Tibial nerve (tissue), 4 donors: ENCODE measurements around the gene CD200. TPM values are rescaled to one million over a fixed set of nuclear protein-coding genes. Genes with fewer than 3 reads are reported as not detected.

Experiments used
- DNase-seq, 2 donors: peaks; one replicate each; pipeline ENCODE4 v3.0.0-alpha.2; 2019; ENCODE audit warnings: low spot score in 2 of 2
- H3K27ac ChIP-seq, 4 donors: fragments of 200-600 bp; sonication (generic) in 3 of 4; one replicate each; pipeline ENCODE4 v1.5.1; 2017 to 2019; ENCODE audit warnings: mild to moderate bottlenecking in 1 of 4
- H3K27me3 ChIP-seq, 2 donors: fragments of 200-600 bp; sonication (generic) in 1 of 2; one replicate each; pipeline versions ENCODE4 v1.5.1 to v1.6.0; 2017 to 2019
- H3K36me3 ChIP-seq, 3 donors: fragments of 200-600 bp; sonication (generic); one replicate each; pipeline ENCODE4 v1.5.1; 2018 to 2019
- H3K4me1 ChIP-seq, 4 donors: fragments of 200-600 bp; sonication (generic) in 3 of 4; one replicate each; pipeline ENCODE4 v1.5.1; 2017 to 2019
- H3K4me3 ChIP-seq, 4 donors: fragments of 200-600 bp; sonication (generic) in 3 of 4; one replicate each; pipeline ENCODE4 v1.5.1; 2017 to 2019; ENCODE audit warnings: mild to moderate bottlenecking in 1 of 4, moderate library complexity in 1 of 4
- H3K9me3 ChIP-seq, 4 donors: fragments of 200-600 bp; sonication (generic) in 3 of 4; one replicate each; pipeline ENCODE4 v1.5.1; 2017 to 2019
- EP300 ChIP-seq, 2 donors: sonication (generic); formaldehyde crosslinking; IDR thresholded peaks; one replicate each; pipeline ENCODE4 v1.6.1; 2017; ENCODE audit warnings: antibody characterized with exemption in 2 of 2, mild to moderate bottlenecking in 1 of 2
- POLR2A ChIP-seq, 2 donors: fragments of 450-650 bp; IDR thresholded peaks; one replicate each; pipeline ENCODE4 v1.6.1; 2017; ENCODE audit warnings: antibody characterized with exemption in 2 of 2, mild to moderate bottlenecking in 2 of 2, moderate library complexity in 2 of 2
- WGBS, 2 donors: methylation state at CpG; one replicate each; pipeline ENCODE4 v1.1.5; 2018; 5-methylcytosine and 5-hydroxymethylcytosine counted together
- total RNA-seq, 4 donors: library from RNA; depleted of rRNA; stranded (reverse); fragments of >200 nt; gene quantifications; one replicate each; pipeline ENCODE4 v1.1.0, GENCODE V29; 2016
- TF ChIP-seq, protein P1 (sequence below), 5 experiments: fragments of 200-600 bp in 3 of 5; fragments of 450-650 bp in 2 of 5; sonication (generic) in 3 of 5; IDR thresholded peaks; one replicate each; pipeline ENCODE4 v1.5.1; 2016 to 2019; ENCODE audit warnings: antibody characterized with exemption in 5 of 5, mild to moderate bottlenecking in 3 of 5, moderate library complexity in 2 of 5

CD200 gene
- total RNA-seq, 4 donors from 2014 or later: 4.5 to 12.6 (median 8.7) TPM

DNA sequence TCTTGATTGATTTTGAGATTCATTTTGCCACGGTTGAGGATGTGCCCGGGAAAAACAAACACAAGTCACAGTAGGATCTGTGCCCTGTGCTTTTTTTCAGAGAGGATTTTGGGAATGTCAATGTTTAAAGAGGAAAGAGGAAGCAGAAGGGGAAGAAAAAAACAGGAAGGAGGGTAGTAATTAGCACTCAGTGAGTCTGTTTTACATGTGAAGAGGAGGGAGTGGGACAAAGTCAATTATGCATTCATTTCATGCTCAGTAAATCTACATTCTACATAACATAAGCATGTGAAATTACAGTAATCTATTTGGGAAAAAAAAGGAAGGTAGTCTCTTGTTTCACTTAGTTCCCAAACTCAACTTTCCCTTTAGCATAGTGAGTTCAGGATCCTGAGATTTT, 18.3 kb upstream of the CD200 start:
- H3K27ac ChIP-seq: no peak overlapping the region
- no peaks in the 10 kb centered on the region for H3K36me3 ChIP-seq
- no peak for TF ChIP-seq EP300 (IDR thresholded peaks at IDR 0.05)
- no peak for TF ChIP-seq POLR2A (IDR thresholded peaks at IDR 0.05)
- TF ChIP-seq, protein P1, sequence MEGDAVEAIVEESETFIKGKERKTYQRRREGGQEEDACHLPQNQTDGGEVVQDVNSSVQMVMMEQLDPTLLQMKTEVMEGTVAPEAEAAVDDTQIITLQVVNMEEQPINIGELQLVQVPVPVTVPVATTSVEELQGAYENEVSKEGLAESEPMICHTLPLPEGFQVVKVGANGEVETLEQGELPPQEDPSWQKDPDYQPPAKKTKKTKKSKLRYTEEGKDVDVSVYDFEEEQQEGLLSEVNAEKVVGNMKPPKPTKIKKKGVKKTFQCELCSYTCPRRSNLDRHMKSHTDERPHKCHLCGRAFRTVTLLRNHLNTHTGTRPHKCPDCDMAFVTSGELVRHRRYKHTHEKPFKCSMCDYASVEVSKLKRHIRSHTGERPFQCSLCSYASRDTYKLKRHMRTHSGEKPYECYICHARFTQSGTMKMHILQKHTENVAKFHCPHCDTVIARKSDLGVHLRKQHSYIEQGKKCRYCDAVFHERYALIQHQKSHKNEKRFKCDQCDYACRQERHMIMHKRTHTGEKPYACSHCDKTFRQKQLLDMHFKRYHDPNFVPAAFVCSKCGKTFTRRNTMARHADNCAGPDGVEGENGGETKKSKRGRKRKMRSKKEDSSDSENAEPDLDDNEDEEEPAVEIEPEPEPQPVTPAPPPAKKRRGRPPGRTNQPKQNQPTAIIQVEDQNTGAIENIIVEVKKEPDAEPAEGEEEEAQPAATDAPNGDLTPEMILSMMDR (IDR thresholded peaks at IDR 0.05): no peak
- no peaks in the 10 kb centered on the region for H3K4me1 ChIP-seq
- DNase-seq: no peak
- no peaks in the 10 kb centered on the region for H3K27me3 ChIP-seq
- H3K9me3 ChIP-seq: peaks cover 0 to 2% (median 0%) of the 10 kb centered on the region in 4 donors
- WGBS, 2 donors: 81 to 83% methylated on average over 2 of the region's 2 CpGs
- no peak overlapping the region for H3K4me3 ChIP-seq

DNA sequence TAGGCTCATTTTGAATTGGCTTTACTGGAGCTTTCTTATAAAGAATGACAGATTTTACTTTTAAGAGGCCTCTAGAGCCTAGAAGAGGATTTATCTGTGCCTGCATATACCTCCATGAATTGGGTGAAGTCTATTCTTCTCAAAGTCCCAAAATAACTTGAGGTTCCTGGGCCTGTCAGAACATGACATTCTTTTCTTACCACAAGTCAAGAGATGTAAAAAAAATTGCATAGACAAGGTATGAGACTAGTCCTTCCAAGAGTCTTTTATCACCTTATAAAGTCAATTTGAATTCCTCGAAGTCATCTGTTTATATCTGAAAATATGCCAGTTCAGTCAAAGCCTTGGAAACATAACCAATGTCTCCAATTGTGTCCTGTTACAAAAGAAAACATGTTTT, 17.2 kb upstream of the CD200 start:
- no peak for DNase-seq
- WGBS, 2 donors: 90 to 98% methylated on average over 1 of the region's 1 CpG
- Histone ChIP-seq H3K27me3 (no peaks in the 10 kb centered on the region), H3K36me3 (no peaks in the 10 kb centered on the region), H3K27ac (no peak overlapping the region), H3K9me3 (peaks cover 0 to 2% (median 0%) of the 10 kb centered on the region in 4 donors), H3K4me3 (no peak overlapping the region), H3K4me1 (no peaks in the 10 kb centered on the region)
- TF ChIP-seq, protein P1 (IDR thresholded peaks at IDR 0.05): no peak
- TF ChIP-seq EP300 (IDR thresholded peaks at IDR 0.05) (no peak), POLR2A (IDR thresholded peaks at IDR 0.05) (no peak)

DNA sequence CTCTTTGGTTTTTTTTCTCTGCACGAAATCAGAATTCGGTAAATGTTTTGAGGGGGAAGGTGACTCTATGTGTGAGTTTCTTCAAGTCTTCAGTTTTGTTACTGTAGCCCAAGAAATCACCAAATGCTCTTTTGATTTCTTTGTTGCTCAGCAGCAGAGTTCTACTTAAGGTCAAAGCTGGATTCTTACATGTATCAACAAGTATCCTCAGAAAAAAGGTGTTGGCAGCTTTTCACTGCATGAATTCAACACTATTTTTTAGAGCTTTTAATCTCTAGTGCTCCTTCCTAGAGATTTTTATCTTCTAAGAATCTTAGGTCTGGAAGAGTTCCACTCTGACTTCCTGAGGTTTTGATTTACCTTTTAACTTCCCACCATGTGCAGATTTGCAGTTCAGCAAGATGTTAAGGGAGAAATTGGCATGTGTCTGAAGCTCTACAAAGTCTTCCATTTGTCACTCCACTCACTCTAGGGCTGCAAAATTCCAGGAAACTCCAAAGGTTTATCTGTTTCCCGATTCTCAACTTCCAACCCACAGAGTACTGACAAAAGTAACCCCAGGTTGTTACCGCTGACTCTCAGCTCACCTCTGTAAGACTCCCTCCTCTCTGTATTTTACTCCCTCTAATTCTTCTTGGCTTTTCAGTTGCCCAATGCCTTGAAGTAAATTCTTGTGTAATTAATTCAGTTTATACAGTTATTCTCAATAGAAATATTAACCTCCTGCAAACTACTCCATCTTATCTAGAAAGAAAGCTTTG, 13.3 kb upstream of the CD200 start:
- WGBS, 2 donors: 53 to 63% methylated on average over 4 of the region's 4 CpGs
- no peak for TF ChIP-seq EP300 (IDR thresholded peaks at IDR 0.05)
- TF ChIP-seq POLR2A (IDR thresholded peaks at IDR 0.05): no peak
- TF ChIP-seq, protein P1 (IDR thresholded peaks at IDR 0.05): no peak
- H3K4me3 ChIP-seq: no peak overlapping the region

DNA sequence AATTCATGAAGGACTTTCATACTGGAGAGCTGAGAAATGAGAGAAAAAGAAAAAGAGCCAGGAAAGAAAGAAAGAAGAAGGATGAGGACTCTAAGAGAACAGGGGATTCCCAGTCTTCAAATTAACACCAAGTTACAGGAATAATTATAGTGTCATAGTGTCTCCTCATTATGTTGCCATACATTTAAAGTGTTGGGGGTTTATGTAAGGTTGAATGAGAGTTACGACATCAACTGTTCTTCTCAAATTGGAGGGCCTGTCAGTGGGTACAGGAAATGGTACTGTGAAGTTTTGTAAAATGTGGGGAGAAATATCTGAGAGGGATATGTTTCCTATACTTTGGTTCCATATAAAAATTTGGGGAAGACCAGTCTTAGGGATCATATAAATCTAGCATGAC, 12.3 kb upstream of the CD200 start:
- 77 to 78% methylated on average over 1 of the region's 1 CpG for WGBS, 2 donors
- no peaks in the 10 kb centered on the region for H3K4me1 ChIP-seq
- H3K27me3 ChIP-seq: no peaks in the 10 kb centered on the region
- no peaks in the 10 kb centered on the region for H3K36me3 ChIP-seq
- DNase-seq: no peak
- peaks cover 0 to 2% (median 0%) of the 10 kb centered on the region in 4 donors for H3K9me3 ChIP-seq
- TF ChIP-seq EP300 (IDR thresholded peaks at IDR 0.05) (no peak), POLR2A (IDR thresholded peaks at IDR 0.05) (no peak)
- TF ChIP-seq, protein P1 (IDR thresholded peaks at IDR 0.05): no peak
- H3K4me3 ChIP-seq: no peak overlapping the region
- no peak overlapping the region for H3K27ac ChIP-seq

More for the DNA sequence above, 13.3 kb upstream of the CD200 start:
- Histone ChIP-seq H3K27ac (no peak overlapping the region), H3K9me3 (peaks cover 0 to 2% (median 0%) of the 10 kb centered on the region in 4 donors), H3K27me3 (no peaks in the 10 kb centered on the region), H3K36me3 (no peaks in the 10 kb centered on the region), H3K4me1 (no peaks in the 10 kb centered on the region)
- DNase-seq: no peak

DNA sequence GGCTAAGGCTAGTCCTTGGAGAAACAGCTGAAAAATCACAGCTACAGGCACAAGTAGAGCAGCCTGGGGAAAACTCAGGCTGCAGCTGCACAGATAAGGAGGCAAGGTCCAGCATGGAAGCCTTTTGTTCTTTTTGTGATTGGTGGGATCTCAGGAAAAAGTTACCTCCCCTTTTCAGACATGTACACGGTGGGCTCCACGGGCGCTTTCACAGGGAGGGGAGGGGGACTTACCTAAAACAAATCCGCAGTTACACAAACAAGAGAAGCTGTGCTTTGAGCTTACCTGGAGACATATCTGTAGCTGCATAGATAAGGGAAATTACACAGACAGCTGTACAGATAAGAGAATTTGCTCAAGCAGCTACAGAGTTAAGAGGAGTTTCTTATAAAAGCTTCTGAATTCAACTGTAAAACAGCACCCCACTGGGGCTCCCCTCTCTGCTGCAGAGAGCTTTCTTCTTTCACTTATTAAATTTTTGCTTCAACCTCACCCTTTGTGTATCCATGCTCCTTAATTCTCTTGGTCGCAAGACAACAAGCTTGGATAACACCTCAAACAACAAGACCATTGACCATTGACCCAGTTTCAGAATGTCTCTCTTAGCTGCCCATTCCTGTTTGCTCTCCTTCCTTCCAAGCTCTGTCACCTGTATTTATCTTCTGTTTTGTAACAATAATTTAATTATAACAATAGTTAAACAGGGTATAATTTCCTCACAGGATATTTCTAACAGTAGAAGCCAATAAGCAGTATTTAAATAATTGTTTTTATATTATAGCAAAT, 10.9 kb upstream of the CD200 start:
- Histone ChIP-seq H3K27ac (no peak overlapping the region), H3K9me3 (no peaks in the 10 kb centered on the region), H3K4me1 (no peaks in the 10 kb centered on the region), H3K4me3 (no peak overlapping the region), H3K36me3 (no peaks in the 10 kb centered on the region), H3K27me3 (no peaks in the 10 kb centered on the region)
- TF ChIP-seq, protein P1 (IDR thresholded peaks at IDR 0.05): no peak
- TF ChIP-seq EP300 (IDR thresholded peaks at IDR 0.05): no peak
- no peak for TF ChIP-seq POLR2A (IDR thresholded peaks at IDR 0.05)
- no peak for DNase-seq
- WGBS, 2 donors: 42 to 46% methylated on average over 5 of the region's 5 CpGs
